ENCODE data around the gene EPHA1. TPM values are rescaled to one million over a fixed set of nuclear protein-coding genes. Genes with fewer than 3 reads are reported as not detected.
"Not testable (repeated sequence)": the region's sequence is repeated elsewhere in the genome, so short reads cannot be mapped to it uniquely, and the experiment has no call there.

Gene EPHA1
- total and polyA plus RNA-seq, 10 donors: 0.80 to 4.5 (median 2.3) TPM

DNA sequence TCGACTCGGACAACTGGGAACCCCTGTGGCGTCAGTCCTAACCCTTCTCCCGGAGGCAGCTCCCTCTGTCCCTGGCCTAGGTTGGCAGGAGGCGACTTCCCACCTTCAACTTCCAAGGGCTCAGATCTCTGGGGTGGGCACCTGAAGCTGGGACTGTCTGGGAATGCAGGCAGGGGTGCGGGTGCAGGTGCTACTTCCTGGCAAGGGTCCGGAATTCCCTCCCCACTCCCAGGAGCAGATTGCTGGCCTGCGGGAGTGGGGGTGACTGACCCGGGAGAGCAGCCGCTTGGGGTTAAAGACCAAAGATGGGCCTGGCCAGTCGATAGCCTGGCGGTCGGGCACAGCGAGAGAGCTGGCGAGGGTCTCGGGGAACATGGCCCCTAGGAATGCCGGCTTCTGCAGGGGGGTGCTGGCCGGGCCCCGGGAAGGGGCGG lies 387 bp downstream of the EPHA1 start:
- Histone ChIP-seq H3K9me3 (no peaks in the 10 kb centered on the region), H3K27ac (peak overlapping the region in 3 of 8 donors; percentile 7 to 41 (median 36)), H3K4me3 (peak overlapping the region in 7 of 8 donors; percentile 18 to 70 (median 38)), H3K27me3 (replicated peaks in 1 of 7) (peaks cover 0 to 50% (median 0%) of the 10 kb centered on the region in 7 donors), H3K36me3 (no peaks in the 10 kb centered on the region), H3K4me1 (peaks cover 13 to 66% (median 42%) of the 10 kb centered on the region in 6 donors)
- no peak for DNase-seq
- 12 to 41% (median 26%) methylated on average over 5 to 20 of the region's 20 CpGs for WGBS, 5 donors
- intact Hi-C loops (cut with DNase I; ENCODE audit: low total_unique reads): loop anchor here (10.0 kb wide), 1 partner anchor 93 kb away; the partner anchor contains the start of gene CLCN1
- TF ChIP-seq POLR2A (IDR thresholded peaks at IDR 0.05) (no peak), POLR2AphosphoS5 (IDR thresholded peaks at IDR 0.05) (no peak)
- TF ChIP-seq, protein P1, sequence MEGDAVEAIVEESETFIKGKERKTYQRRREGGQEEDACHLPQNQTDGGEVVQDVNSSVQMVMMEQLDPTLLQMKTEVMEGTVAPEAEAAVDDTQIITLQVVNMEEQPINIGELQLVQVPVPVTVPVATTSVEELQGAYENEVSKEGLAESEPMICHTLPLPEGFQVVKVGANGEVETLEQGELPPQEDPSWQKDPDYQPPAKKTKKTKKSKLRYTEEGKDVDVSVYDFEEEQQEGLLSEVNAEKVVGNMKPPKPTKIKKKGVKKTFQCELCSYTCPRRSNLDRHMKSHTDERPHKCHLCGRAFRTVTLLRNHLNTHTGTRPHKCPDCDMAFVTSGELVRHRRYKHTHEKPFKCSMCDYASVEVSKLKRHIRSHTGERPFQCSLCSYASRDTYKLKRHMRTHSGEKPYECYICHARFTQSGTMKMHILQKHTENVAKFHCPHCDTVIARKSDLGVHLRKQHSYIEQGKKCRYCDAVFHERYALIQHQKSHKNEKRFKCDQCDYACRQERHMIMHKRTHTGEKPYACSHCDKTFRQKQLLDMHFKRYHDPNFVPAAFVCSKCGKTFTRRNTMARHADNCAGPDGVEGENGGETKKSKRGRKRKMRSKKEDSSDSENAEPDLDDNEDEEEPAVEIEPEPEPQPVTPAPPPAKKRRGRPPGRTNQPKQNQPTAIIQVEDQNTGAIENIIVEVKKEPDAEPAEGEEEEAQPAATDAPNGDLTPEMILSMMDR (IDR thresholded peaks at IDR 0.05 in 8 of 11, conservative IDR thresholded peaks at IDR 0.05 in 3 of 11): no peak

DNA sequence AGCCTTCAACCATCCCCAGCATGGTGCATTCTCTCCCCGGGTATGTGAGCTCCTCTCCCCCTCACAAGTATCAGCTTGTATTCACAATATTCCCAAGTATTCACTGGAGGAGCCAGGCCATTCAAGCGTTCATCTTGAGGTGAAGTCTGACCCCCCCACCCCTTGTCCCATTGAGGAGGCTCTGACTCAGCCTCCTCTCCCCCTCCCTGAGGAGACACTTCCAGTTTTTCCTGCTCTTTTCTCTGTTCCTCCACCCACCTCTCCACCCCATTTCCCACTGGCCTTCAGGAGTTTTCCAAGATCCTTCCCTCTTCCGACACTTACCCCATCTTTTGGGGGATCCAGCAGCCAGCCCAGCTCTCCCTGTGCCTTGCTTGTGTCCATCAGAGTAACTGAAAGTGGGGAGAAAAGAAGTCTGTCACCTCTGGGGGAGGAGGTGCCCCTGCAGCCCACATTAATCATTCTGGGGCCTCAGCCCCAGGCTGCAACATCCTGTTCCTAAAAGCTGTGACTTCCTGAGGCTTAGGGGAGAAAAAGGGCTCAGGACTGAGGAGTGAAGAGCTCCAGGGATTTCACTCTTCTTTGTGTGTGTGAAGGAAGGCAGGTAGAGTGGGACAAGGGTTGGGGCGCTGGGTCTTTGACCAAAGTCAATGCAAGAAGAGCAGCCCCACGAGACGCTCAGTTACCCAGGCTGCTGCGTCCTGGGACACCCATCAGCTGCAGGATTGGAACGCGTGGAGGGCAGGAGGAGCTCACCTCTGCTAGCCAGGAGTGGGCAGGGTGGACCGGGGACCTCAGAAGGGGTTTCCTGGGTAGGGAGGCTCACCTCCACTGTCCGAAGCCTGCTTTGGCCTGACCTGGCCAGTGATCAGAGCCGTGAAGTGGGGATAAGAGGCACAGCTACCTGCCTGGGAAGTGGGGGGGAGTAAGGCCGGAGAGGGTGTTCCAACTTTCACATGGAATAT lies 1.1 kb downstream of the EPHA1 start:
- H3K9me3 ChIP-seq: no peaks in the 10 kb centered on the region
- H3K27me3 ChIP-seq (replicated peaks in 1 of 7): peaks cover 0 to 43% (median 0%) of the 10 kb centered on the region in 7 donors
- DNase-seq: no peak
- TF ChIP-seq POLR2AphosphoS5 (IDR thresholded peaks at IDR 0.05) (peak in 1 of 3 donors; percentile 13), POLR2A (IDR thresholded peaks at IDR 0.05) (no peak)
- H3K4me3 ChIP-seq: peak overlapping the region in 7 of 8 donors; percentile 18 to 70 (median 38)
- peaks cover 13 to 62% (median 40%) of the 10 kb centered on the region in 6 donors for H3K4me1 ChIP-seq
- H3K36me3 ChIP-seq: no peaks in the 10 kb centered on the region
- peak overlapping the region in 3 of 8 donors; percentile 13 to 41 (median 36) for H3K27ac ChIP-seq
- intact Hi-C loops (cut with DNase I; ENCODE audit: low total_unique reads): loop anchor here (10.0 kb wide), 1 partner anchor 93 kb away; the partner anchor contains the start of gene CLCN1
- 28 to 52% (median 30%) methylated on average over 11 to 13 of the region's 13 CpGs for WGBS, 5 donors

DNA sequence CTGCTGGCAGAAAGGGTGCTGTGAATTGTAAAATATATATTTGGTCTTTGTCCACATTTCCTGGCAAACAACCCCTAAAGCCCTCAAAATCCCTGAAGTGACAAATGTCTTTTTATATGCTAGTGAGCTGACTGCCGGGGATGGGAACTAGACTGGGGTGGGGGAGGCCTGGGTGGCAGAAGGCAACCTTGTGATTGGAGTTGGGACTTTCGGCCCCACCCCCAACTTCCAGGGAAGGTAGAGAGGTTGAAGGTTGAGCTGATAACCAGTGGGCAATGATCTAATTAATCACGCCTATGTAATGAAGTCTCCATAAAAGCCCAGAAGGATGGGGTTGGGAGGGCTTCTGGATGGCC lies 2.7 kb downstream of the EPHA1 start:
- H3K27me3 ChIP-seq (replicated peaks in 1 of 7): peaks cover 0 to 30% (median 0%) of the 10 kb centered on the region in 7 donors
- 74 to 80% (median 77%) methylated on average over 3 of the region's 3 CpGs for WGBS, 5 donors
- H3K4me1 ChIP-seq: peaks cover 13 to 56% (median 36%) of the 10 kb centered on the region in 6 donors
- TF ChIP-seq POLR2A (IDR thresholded peaks at IDR 0.05) (no peak), POLR2AphosphoS5 (IDR thresholded peaks at IDR 0.05) (no peak)
- TF ChIP-seq, protein P1 (IDR thresholded peaks at IDR 0.05 in 8 of 11, conservative IDR thresholded peaks at IDR 0.05 in 3 of 11): no peak
- no peaks in the 10 kb centered on the region for H3K9me3 ChIP-seq
- no peak overlapping the region for H3K27ac ChIP-seq
- no peak overlapping the region for H3K4me3 ChIP-seq
- intact Hi-C loops (cut with DNase I; ENCODE audit: low total_unique reads): loop anchor here (10.0 kb wide), 1 partner anchor 91 kb away; the partner anchor contains the start of gene CLCN1
- DNase-seq: no peak
- H3K36me3 ChIP-seq: no peaks in the 10 kb centered on the region

DNA sequence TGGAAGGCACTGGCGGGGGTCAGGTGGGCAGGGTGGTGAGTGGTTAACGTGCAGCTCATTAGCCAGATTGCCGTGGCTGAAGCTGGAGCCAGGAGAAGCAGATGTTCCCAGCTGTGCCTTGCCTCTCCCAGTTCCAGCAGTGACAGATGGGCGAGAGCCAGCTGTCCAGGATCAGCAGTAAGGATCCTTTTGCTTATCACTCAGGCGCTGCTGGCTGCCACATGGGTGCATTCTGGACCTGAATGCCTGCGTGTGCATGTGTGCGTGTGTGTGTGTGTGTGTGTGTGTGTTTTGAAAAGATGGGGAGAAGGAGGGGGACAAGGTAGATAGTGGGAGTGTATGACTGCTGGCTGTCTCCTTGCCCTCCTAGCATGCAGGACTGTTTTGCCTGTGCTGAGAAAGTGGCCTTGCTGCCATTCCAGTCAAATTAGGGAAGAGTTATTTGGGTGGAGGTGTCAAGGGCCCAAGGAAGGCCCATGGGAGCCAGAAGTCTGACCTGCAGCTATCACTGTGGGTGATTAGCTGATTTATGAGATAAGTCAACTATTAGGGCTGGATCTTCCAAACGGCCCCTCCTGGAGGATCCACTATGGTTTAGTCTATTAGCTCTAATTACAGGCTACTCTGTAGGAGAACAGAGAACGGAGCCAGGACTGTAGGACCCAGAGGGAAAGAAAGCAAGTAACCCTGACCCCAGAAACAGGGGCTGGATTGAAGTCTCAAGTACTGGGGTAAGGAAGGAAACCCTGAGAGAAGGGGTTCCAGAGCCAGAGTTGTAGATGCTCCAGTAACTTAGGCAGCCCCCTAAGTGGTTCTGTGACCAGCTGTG lies 3.3 kb downstream of the EPHA1 start:
- intact Hi-C loops (cut with DNase I; ENCODE audit: low total_unique reads): loop anchor here (10.0 kb wide), 1 partner anchor 91 kb away; the partner anchor contains the start of gene CLCN1
- H3K27ac ChIP-seq: no peak overlapping the region
- H3K4me3 ChIP-seq: no peak overlapping the region
- TF ChIP-seq POLR2AphosphoS5 (IDR thresholded peaks at IDR 0.05): peak; percentile 41 to 82 (median 80)
- TF ChIP-seq, protein P1 (IDR thresholded peaks at IDR 0.05 in 8 of 11, conservative IDR thresholded peaks at IDR 0.05 in 3 of 11): no peak
- TF ChIP-seq POLR2A (IDR thresholded peaks at IDR 0.05): no peak
- 62 to 75% (median 72%) methylated on average over 9 of the region's 9 CpGs for WGBS, 5 donors
- H3K9me3 ChIP-seq: no peaks in the 10 kb centered on the region
- DNase-seq: no peak
- peaks cover 0 to 25% (median 0%) of the 10 kb centered on the region in 7 donors for H3K27me3 ChIP-seq (replicated peaks in 1 of 7)
- peaks cover 13 to 50% (median 33%) of the 10 kb centered on the region in 6 donors for H3K4me1 ChIP-seq
- no peaks in the 10 kb centered on the region for H3K36me3 ChIP-seq

DNA sequence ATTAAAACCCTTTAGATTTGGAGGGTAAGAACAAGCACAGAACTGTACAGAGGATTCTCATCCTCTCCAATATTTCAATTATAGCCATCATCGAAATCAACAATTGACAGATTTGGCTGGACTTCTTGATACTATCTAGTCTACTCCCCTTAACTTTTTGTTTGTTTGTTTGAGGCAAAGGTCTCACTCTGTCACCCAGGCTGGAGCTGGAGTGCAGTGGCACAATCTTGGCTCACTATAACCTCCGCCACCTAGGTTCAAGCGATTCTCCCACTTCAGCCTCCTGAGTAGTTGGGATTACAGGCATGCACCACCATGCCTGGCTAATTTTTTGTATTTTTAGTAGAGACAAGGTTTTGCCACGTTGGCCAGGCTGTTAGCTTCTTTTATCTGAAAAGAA lies 6.4 kb downstream of the EPHA1 start:
- H3K27ac ChIP-seq; H3K9me3 ChIP-seq; H3K4me3 ChIP-seq; H3K27me3 ChIP-seq (replicated peaks in 1 of 7); H3K36me3 ChIP-seq; DNase-seq: not testable (repeated sequence)
- H3K4me1 ChIP-seq: peaks cover 0 to 18% (median 3%) of the 10 kb centered on the region in 6 donors
- 80 to 90% (median 88%) methylated on average over 4 of the region's 4 CpGs for WGBS, 5 donors
- intact Hi-C loops (cut with DNase I; ENCODE audit: low total_unique reads): loop anchor here (10.0 kb wide), 1 partner anchor 87 kb away; the partner anchor contains the start of gene CLCN1
